ENCODE data around the gene IL20RA. TPM values are rescaled to one million over a fixed set of nuclear protein-coding genes. Genes with fewer than 3 reads are reported as not detected.
A peak's percentile ranks its signal among the peaks of the same experiment; 100 is the strongest.

Gene IL20RA
- total RNA-seq, 4 donors from 2014 or later: 0.88 to 6.4 (median 4.3) TPM

DNA sequence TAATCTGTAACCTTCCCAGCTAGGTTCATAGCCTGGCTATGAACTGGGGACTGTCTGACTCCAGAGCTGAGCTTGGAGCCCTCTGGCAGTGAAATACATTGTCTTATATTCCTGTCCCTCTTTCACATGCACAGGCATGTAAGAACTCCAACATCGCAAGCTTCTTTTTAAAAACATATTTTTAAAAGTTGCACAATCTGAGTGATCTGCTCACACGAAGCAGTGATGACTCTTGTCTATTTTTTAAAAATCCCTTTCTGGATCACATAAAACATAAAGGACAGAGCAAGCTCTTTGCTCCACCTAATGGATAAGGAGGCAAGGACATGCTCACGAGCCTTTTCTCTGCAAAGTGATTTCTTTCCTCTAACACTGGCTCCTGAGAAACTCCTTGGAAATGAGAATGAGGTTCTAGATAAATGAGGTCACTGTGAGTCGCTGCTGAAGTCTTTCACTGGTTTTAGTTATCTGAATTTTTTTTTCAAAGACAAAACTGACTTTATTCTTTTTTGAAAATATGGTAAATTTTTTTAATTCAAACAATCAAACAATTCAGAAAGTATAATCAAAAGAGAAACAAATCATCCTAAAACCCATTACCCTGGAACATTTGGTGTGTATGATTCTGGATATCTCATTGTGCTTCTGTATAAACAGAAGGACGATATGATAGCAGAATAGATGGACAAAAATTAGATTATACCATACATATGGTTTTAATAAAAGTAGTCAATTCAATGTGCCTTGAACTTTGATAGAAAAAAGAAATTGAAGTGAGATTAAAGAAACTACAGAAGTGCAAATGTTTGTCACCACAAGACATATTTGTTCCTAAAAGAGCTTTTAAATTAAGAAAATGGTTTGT lies 30.8 kb downstream of the IL20RA start:
- Histone ChIP-seq H3K9me3 (no peaks in the 10 kb centered on the region), H3K36me3 (no peaks in the 10 kb centered on the region), H3K4me3 (no peak overlapping the region), H3K27ac (no peak overlapping the region), H3K27me3 (no peaks in the 10 kb centered on the region), H3K4me1 (no peaks in the 10 kb centered on the region)
- no peak for TF ChIP-seq POLR2A (IDR thresholded peaks at IDR 0.05)
- TF ChIP-seq, protein P1, sequence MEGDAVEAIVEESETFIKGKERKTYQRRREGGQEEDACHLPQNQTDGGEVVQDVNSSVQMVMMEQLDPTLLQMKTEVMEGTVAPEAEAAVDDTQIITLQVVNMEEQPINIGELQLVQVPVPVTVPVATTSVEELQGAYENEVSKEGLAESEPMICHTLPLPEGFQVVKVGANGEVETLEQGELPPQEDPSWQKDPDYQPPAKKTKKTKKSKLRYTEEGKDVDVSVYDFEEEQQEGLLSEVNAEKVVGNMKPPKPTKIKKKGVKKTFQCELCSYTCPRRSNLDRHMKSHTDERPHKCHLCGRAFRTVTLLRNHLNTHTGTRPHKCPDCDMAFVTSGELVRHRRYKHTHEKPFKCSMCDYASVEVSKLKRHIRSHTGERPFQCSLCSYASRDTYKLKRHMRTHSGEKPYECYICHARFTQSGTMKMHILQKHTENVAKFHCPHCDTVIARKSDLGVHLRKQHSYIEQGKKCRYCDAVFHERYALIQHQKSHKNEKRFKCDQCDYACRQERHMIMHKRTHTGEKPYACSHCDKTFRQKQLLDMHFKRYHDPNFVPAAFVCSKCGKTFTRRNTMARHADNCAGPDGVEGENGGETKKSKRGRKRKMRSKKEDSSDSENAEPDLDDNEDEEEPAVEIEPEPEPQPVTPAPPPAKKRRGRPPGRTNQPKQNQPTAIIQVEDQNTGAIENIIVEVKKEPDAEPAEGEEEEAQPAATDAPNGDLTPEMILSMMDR (IDR thresholded peaks at IDR 0.05): peak; percentile 36 to 63 (median 52)
- DNase-seq: peak in 1 of 2 donors; percentile 19
- intact Hi-C loops (cut with DNase I; ENCODE audit: low total_unique reads): no loop called here

DNA sequence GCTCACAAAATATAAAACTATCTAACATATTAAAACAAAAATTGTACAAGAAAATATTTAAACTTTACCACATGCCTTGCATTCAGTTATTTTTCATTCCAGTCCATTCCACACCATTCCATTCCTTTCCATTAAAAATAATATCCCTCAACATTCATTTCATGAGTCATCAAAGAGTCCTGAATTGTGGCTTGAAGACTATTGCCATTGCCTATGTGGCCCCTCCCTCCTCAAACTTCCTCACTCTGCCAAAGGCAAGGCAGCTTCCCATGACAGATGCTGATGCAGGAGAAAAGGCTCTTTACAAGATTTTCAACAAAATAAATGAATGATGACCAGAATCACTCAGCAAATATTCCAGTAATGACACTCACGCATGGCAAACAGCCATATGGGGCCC lies 31.7 kb downstream of the IL20RA start:
- no peak for DNase-seq
- intact Hi-C loops (cut with DNase I; ENCODE audit: low total_unique reads): no loop called here
- no peak overlapping the region for H3K27ac ChIP-seq
- H3K9me3 ChIP-seq: no peaks in the 10 kb centered on the region
- no peaks in the 10 kb centered on the region for H3K4me1 ChIP-seq
- no peaks in the 10 kb centered on the region for H3K27me3 ChIP-seq
- no peak for TF ChIP-seq POLR2A (IDR thresholded peaks at IDR 0.05)
- TF ChIP-seq, protein P1 (IDR thresholded peaks at IDR 0.05): no peak
- no peaks in the 10 kb centered on the region for H3K36me3 ChIP-seq
- H3K4me3 ChIP-seq: no peak overlapping the region

DNA sequence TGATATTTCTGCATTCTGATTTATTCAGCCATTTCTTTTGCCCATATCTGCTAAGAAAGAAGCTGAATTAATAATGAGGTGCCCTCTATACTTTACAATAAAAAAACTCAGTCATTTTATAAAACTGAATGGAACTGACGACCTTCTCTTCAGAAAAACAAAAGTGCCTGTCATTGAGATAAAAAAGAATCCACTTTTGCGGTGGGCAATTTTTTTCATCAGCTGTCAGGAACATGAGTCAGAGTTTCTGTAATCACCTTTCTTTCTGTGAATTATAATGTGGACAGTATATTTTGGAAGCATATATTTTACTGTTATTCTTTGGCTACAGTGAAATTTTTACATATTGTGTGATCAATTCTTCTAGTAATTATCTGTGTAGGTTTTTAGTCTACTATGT lies 33.4 kb downstream of the IL20RA start:
- Histone ChIP-seq H3K4me3 (no peak overlapping the region), H3K36me3 (no peaks in the 10 kb centered on the region), H3K27me3 (no peaks in the 10 kb centered on the region), H3K27ac (no peak overlapping the region), H3K9me3 (no peaks in the 10 kb centered on the region), H3K4me1 (no peaks in the 10 kb centered on the region)
- TF ChIP-seq, protein P1 (IDR thresholded peaks at IDR 0.05): no peak
- no peak for TF ChIP-seq POLR2A (IDR thresholded peaks at IDR 0.05)
- no peak for DNase-seq
- intact Hi-C loops (cut with DNase I; ENCODE audit: low total_unique reads): no loop called here

DNA sequence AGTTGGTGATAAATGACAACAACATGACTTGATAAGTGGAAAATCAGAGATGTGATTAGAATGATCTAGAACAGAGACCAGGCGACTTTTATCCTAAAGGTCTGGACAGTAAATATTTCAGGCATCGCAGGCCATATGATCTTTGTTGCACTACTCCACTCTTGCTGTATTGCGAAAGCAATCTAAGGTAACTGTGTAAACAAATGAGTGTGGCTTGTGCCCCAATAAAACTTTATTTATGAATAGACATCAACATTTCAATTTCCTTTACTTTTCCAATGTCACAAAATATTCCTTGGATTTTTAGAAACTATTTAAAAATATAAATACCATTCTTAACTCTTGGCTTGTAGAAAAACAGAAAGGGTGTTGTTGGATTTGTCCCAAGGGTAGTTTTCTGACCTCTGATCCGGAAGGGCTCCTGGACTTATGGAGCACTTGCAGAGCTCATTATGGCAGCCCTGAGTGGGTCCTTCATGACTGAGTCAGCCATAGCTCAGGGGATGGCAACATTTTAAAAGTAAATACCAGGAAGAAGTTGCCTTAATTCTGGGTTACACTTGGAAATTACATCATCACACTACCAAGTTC lies 34.5 kb downstream of the IL20RA start:
- Histone ChIP-seq H3K4me3 (no peak overlapping the region), H3K27me3 (no peaks in the 10 kb centered on the region), H3K36me3 (no peaks in the 10 kb centered on the region), H3K27ac (no peak overlapping the region), H3K9me3 (no peaks in the 10 kb centered on the region), H3K4me1 (no peaks in the 10 kb centered on the region)
- no peak for TF ChIP-seq POLR2A (IDR thresholded peaks at IDR 0.05)
- TF ChIP-seq, protein P1 (IDR thresholded peaks at IDR 0.05): no peak
- DNase-seq: no peak
- intact Hi-C loops (cut with DNase I; ENCODE audit: low total_unique reads): no loop called here

DNA sequence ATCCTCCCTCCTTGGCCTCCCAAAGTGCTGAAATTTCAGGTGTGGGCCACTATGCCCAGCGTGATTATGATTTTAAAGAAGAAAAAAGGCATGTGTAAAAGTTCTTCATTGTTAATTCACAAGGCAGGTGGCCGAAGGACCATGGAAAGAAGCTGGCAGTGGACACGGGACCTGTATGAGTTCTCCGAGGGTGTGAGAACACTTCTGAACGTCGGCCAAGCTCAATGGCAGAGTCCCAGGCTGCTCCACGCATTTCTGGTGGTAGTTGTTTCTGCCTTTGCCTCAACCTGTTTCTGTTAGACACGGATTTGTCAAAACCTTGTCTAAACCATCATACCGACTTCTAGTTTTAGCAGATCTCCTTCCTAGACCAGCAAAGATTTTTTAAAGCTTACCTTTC lies 36.6 kb downstream of the IL20RA start:
- intact Hi-C loops (cut with DNase I; ENCODE audit: low total_unique reads): no loop called here
- H3K4me1 ChIP-seq: no peaks in the 10 kb centered on the region
- DNase-seq: no peak
- H3K36me3 ChIP-seq: no peaks in the 10 kb centered on the region
- no peaks in the 10 kb centered on the region for H3K27me3 ChIP-seq
- H3K9me3 ChIP-seq: no peaks in the 10 kb centered on the region
- H3K27ac ChIP-seq: no peak overlapping the region
- H3K4me3 ChIP-seq: no peak overlapping the region
- TF ChIP-seq, protein P1 (IDR thresholded peaks at IDR 0.05): no peak
- no peak for TF ChIP-seq POLR2A (IDR thresholded peaks at IDR 0.05)
